Trophoblast cell (in vitro differentiated cells and primary cell): ENCODE results near the gene BNC2.
A peak's percentile ranks its signal among the peaks of the same experiment; 100 is the strongest.

Experiments used
- DNase-seq, 2 donors: peaks; one replicate each; pipeline ENCODE4 v3.0.0-alpha.2; 2016
- H2AFZ ChIP-seq: 2 replicates; pipeline ENCODE4 v1.6.1; 2013; ENCODE audit warnings: low read length, moderate library complexity, mild to moderate bottlenecking; ENCODE audit not compliant: insufficient read depth, poor library complexity
- H2AK5ac ChIP-seq: 2 replicates; pipeline ENCODE4 v1.6.1; 2013; ENCODE audit warnings: mild to moderate bottlenecking, low read length
- H2BK120ac ChIP-seq: 2 replicates; pipeline ENCODE4 v1.6.1; 2013; ENCODE audit warnings: low read length, mild to moderate bottlenecking, moderate library complexity; ENCODE audit not compliant: insufficient read depth, poor library complexity
- H2BK12ac ChIP-seq: 2 replicates; pipeline ENCODE4 v1.6.1; 2013; ENCODE audit warnings: mild to moderate bottlenecking, low read length, moderate library complexity
- H2BK5ac ChIP-seq: 2 replicates; pipeline ENCODE4 v1.6.1; 2013; ENCODE audit warnings: low read length, low read depth, moderate library complexity, mild to moderate bottlenecking; ENCODE audit not compliant: poor library complexity
- H3K14ac ChIP-seq: 2 replicates; pipeline ENCODE4 v1.6.1; 2013; ENCODE audit warnings: mild to moderate bottlenecking, low read length
- H3K18ac ChIP-seq: 2 replicates; pipeline ENCODE4 v1.6.1; 2013; ENCODE audit warnings: mild to moderate bottlenecking, low read length
- H3K23ac ChIP-seq: 2 replicates; pipeline ENCODE4 v1.6.1; 2013; ENCODE audit warnings: low read length
- H3K27ac ChIP-seq: 2 replicates; pipeline ENCODE4 v1.5.1; 2013; ENCODE audit warnings: low read depth, mild to moderate bottlenecking, inconsistent platforms, low read length, moderate library complexity
- H3K27me3 ChIP-seq: 2 replicates; pipeline ENCODE4 v1.6.1; 2013; ENCODE audit warnings: inconsistent platforms, mild to moderate bottlenecking, low read length, moderate library complexity; ENCODE audit not compliant: insufficient read depth
- H3K36me3 ChIP-seq, 2 experiments: 1 replicate in 1 of 2; 2 replicates in 1 of 2; pipeline ENCODE4 v1.6.1; 2013; ENCODE audit warnings: low read length in 2 of 2, mild to moderate bottlenecking in 2 of 2, moderate library complexity in 1 of 2; ENCODE audit not compliant: insufficient read depth in 2 of 2, control insufficient read depth in 1 of 2
- H3K4ac ChIP-seq: 2 replicates; pipeline ENCODE4 v1.6.1; 2013; ENCODE audit warnings: low read depth, mild to moderate bottlenecking, low read length, moderate library complexity
- H3K4me1 ChIP-seq, 2 experiments: 1 replicate in 1 of 2; 2 replicates in 1 of 2; pipeline ENCODE4 v1.6.1; 2013; ENCODE audit warnings: low read length in 2 of 2, mild to moderate bottlenecking in 2 of 2, moderate library complexity in 1 of 2; ENCODE audit not compliant: insufficient read depth in 2 of 2, control insufficient read depth in 1 of 2
- H3K4me2 ChIP-seq: 2 replicates; pipeline ENCODE4 v1.6.1; 2013; ENCODE audit warnings: inconsistent platforms, mild to moderate bottlenecking, low read length, moderate library complexity
- H3K4me3 ChIP-seq: 2 replicates; pipeline ENCODE4 v1.5.1; 2013; ENCODE audit warnings: mild to moderate bottlenecking, low read depth, low read length, inconsistent platforms
- H3K79me1 ChIP-seq: one replicate; pipeline ENCODE4 v1.6.1; 2013; ENCODE audit warnings: low read length
- H3K79me2 ChIP-seq: 2 replicates; pipeline ENCODE4 v1.6.1; 2013; ENCODE audit warnings: low read length, mild to moderate bottlenecking; ENCODE audit not compliant: control insufficient read depth, insufficient read depth, poor library complexity
- H3K9ac ChIP-seq: 2 replicates; pipeline ENCODE4 v1.6.1; 2013; ENCODE audit warnings: mild to moderate bottlenecking, low read length
- H3K9me3 ChIP-seq: 2 replicates; pipeline ENCODE4 v1.6.1; 2013; ENCODE audit warnings: low read depth, mild to moderate bottlenecking, control low read depth, inconsistent platforms, low read length; ENCODE audit not compliant: insufficient read depth
- H4K12ac ChIP-seq: 2 replicates; pipeline ENCODE4 v1.6.1; 2013; ENCODE audit warnings: low read depth, mild to moderate bottlenecking, low read length, moderate library complexity
- H4K8ac ChIP-seq: 2 replicates; pipeline ENCODE4 v1.6.1; 2013; ENCODE audit warnings: low read depth, mild to moderate bottlenecking, low read length, moderate library complexity
- H4K91ac ChIP-seq: one replicate; pipeline ENCODE4 v1.6.1; 2013; ENCODE audit warnings: low read depth, mild to moderate bottlenecking, low read length, moderate library complexity
- WGBS: extraction: QIAGEN DNeasy Blood & Tissue Kit; methylation state at CpG from one replicate; pipeline ENCODE4 v1.1.7; 2013; ENCODE audit warnings: missing lambda C conversion rate; ENCODE audit not compliant: insufficient read length, insufficient coverage; ENCODE audit errors: extremely low coverage; 5-methylcytosine and 5-hydroxymethylcytosine counted together

Gene BNC2

GRCh38 chr9:16866587-16866986, 3.9 kb downstream of the BNC2 start:
- no peak for DNase-seq
- H3K4me2 ChIP-seq: no peak overlapping the region
- H2BK120ac ChIP-seq: no peak overlapping the region
- H3K4me3 ChIP-seq: no peak overlapping the region
- no peak overlapping the region for H3K14ac ChIP-seq
- no peaks in the 10 kb centered on the region for H3K36me3 ChIP-seq
- no peak overlapping the region for H3K4ac ChIP-seq
- H4K8ac ChIP-seq: no peak overlapping the region
- H2AFZ ChIP-seq: no peak overlapping the region
- H3K23ac ChIP-seq: no peak overlapping the region
- no peak overlapping the region for H3K27ac ChIP-seq
- H3K9me3 ChIP-seq: no peaks in the 10 kb centered on the region
- no CpG with 5 or more reads among the region's 2 CpGs for WGBS
- no peak overlapping the region for H4K91ac ChIP-seq
- H3K27me3 ChIP-seq: no peaks in the 10 kb centered on the region
- no peak overlapping the region for H2BK5ac ChIP-seq
- H4K12ac ChIP-seq: no peak overlapping the region
- no peak overlapping the region for H3K9ac ChIP-seq
- peaks cover 7% of the 10 kb centered on the region for H3K79me2 ChIP-seq
- H2BK12ac ChIP-seq: no peak overlapping the region
- peaks cover 18% of the 10 kb centered on the region for H3K79me1 ChIP-seq
- H3K4me1 ChIP-seq: peaks cover 0 to 6% of the 10 kb centered on the region in 2 experiments
- H3K18ac ChIP-seq: no peak overlapping the region
- H2AK5ac ChIP-seq: no peak overlapping the region

DNA sequence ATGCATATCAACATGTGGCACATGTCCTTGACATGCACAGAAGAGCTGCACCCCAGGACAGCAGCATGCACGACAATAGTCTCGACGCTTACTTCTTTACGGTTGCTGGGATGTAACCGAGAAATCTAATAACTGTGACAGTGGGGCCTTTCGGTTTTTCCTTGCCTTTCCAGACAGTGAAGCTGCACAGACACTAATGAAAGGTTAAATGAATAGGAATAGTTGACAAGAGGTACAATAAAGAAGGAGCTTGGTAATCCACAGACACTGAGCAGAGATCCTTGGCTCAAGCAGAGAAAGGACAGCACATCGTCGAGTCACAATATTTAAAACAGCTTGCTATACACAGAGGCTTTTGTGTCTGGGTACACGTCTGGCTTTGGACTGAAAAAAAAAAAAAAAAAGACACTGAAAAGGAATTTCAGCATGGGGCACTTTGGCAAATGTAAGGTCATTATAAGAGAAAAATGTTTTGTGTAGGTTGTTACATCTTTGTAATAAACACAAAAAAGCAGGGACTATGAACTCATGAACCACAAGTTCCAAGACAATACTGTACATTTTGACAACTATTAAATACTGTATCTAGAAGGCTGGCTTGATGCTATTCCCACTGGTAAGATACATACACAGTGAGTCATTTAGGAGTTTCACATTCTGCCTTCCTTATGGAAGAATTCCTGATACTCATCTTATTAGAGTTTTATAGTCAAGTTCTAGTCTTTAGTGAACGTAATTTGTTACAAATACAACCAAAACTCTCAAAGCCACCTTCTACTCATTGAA, 5.6 kb downstream of the BNC2 start:
- no peak overlapping the region for H3K9ac ChIP-seq
- no peak overlapping the region for H2AK5ac ChIP-seq
- WGBS: no CpG with 5 or more reads among the region's 10 CpGs
- H3K36me3 ChIP-seq: no peaks in the 10 kb centered on the region
- peak overlapping the region; percentile 75 for H3K27ac ChIP-seq
- H4K91ac ChIP-seq: peak overlapping the region; percentile 30
- H2BK120ac ChIP-seq: peak overlapping the region; percentile 23
- H3K18ac ChIP-seq: peak overlapping the region; percentile 34
- no peak overlapping the region for H3K14ac ChIP-seq
- no peak overlapping the region for H4K8ac ChIP-seq
- peak overlapping the region; percentile 47 for H3K4me2 ChIP-seq
- no peak overlapping the region for H4K12ac ChIP-seq
- H3K4ac ChIP-seq: no peak overlapping the region
- no peaks in the 10 kb centered on the region for H3K27me3 ChIP-seq
- H3K79me2 ChIP-seq: peaks cover 4% of the 10 kb centered on the region
- H3K9me3 ChIP-seq: no peaks in the 10 kb centered on the region
- no peak for DNase-seq
- no peak overlapping the region for H2BK12ac ChIP-seq
- H3K23ac ChIP-seq: no peak overlapping the region
- peaks cover 0 to 9% of the 10 kb centered on the region in 2 experiments for H3K4me1 ChIP-seq
- no peak overlapping the region for H2AFZ ChIP-seq
- H3K79me1 ChIP-seq: peaks cover 7% of the 10 kb centered on the region
- H2BK5ac ChIP-seq: peak overlapping the region; percentile 13
- H3K4me3 ChIP-seq: no peak overlapping the region

- Histone ChIP-seq H3K4me1 (no peaks in the 10 kb centered on the region), H3K9ac (no peak overlapping the region), H3K4ac (no peak overlapping the region), H4K91ac (no peak overlapping the region), H3K79me2 (no peaks in the 10 kb centered on the region), H3K14ac (no peak overlapping the region), H2AK5ac (no peak overlapping the region), H3K36me3 (no peaks in the 10 kb centered on the region), H2BK120ac (no peak overlapping the region), H2BK12ac (no peak overlapping the region), H3K79me1 (no peaks in the 10 kb centered on the region), H3K4me2 (no peak overlapping the region), H3K4me3 (no peak overlapping the region), H3K18ac (no peak overlapping the region), H4K8ac (no peak overlapping the region), H3K23ac (no peak overlapping the region), H2BK5ac (no peak overlapping the region), H3K27ac (no peak overlapping the region), H4K12ac (no peak overlapping the region), H2AFZ (no peak overlapping the region), H3K9me3 (no peaks in the 10 kb centered on the region), H3K27me3 (no peaks in the 10 kb centered on the region)
- DNase-seq: no peak
- no CpG with 5 or more reads among the region's 3 CpGs for WGBS
These were observed 22.3 kb downstream of the BNC2 start for GRCh38 chr9:16848179-16848578.

DNA sequence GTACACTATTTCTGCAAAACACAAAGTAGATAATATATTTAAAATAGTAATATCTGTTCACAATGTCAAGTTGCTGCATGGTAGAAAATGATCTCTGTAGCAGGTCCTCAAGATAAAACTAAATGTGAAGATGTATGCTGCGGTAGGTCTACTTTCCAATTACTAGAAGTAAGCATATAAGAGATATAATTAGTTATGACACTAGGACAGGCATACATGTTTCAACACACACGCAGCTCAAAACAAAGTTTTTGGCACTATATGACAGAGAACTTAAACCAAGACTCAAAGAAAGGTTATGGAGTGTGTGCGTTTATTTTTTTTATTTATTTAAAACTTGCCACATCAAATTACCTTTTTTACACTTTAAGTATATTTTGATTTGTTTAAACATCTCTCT, 23.5 kb downstream of the BNC2 start:
- no CpG with 5 or more reads among the region's 3 CpGs for WGBS

More for the DNA sequence above, 23.5 kb downstream of the BNC2 start:
- no peak overlapping the region for H3K9ac ChIP-seq
- no peak overlapping the region for H2AFZ ChIP-seq
- no peaks in the 10 kb centered on the region for H3K79me1 ChIP-seq
- H3K4me2 ChIP-seq: no peak overlapping the region
- H4K91ac ChIP-seq: no peak overlapping the region
- H3K79me2 ChIP-seq: no peaks in the 10 kb centered on the region
- H3K14ac ChIP-seq: no peak overlapping the region
- no peak overlapping the region for H3K4ac ChIP-seq
- no peak overlapping the region for H3K23ac ChIP-seq
- H3K27me3 ChIP-seq: no peaks in the 10 kb centered on the region
- no peak for DNase-seq
- H3K4me1 ChIP-seq: no peaks in the 10 kb centered on the region
- H3K9me3 ChIP-seq: no peaks in the 10 kb centered on the region
- no peak overlapping the region for H3K27ac ChIP-seq
- H4K8ac ChIP-seq: no peak overlapping the region
- no peak overlapping the region for H4K12ac ChIP-seq
- H3K18ac ChIP-seq: no peak overlapping the region
- H3K4me3 ChIP-seq: no peak overlapping the region
- H2BK12ac ChIP-seq: no peak overlapping the region
- no peaks in the 10 kb centered on the region for H3K36me3 ChIP-seq
- H2BK5ac ChIP-seq: no peak overlapping the region
- no peak overlapping the region for H2BK120ac ChIP-seq
- H2AK5ac ChIP-seq: no peak overlapping the region
